ENCODE results near the gene INO80.

DNA sequence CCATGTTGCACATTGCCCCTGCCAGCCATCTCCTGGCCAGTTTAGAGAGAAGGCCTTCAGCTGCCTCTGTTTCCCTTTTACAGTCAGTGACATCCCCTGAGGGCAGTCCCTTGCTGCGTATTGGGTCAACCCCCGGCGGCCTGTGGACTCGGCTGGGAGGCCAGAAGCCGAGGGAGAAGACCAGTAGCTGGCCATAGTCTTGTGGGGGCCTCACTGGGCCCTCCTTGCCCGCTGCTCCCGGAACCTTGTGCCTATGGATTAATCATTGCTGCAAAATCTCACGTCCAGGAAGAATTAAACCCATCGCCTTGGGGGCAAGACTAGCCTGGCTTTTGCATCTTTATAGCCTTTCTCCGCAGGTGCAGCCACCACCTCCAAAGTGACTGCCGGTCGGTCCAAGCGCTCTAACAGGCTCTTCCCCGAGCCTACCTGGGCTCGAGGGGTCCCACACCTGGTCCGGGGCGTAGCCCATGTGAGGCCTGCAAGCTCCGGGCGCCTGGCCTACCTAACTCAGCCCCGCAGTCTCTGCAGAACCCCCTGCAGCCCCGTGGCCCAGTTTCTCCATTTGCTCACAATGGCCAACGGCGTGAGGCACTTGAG is 163.7 kb downstream of the INO80 start:
- TF ChIP-seq POLR2AphosphoS5 (IDR thresholded peaks at IDR 0.05; ENCODE audit: insufficient read depth in 1 of 2, low read depth in 1 of 2) = no peak
- TF ChIP-seq, protein P1, sequence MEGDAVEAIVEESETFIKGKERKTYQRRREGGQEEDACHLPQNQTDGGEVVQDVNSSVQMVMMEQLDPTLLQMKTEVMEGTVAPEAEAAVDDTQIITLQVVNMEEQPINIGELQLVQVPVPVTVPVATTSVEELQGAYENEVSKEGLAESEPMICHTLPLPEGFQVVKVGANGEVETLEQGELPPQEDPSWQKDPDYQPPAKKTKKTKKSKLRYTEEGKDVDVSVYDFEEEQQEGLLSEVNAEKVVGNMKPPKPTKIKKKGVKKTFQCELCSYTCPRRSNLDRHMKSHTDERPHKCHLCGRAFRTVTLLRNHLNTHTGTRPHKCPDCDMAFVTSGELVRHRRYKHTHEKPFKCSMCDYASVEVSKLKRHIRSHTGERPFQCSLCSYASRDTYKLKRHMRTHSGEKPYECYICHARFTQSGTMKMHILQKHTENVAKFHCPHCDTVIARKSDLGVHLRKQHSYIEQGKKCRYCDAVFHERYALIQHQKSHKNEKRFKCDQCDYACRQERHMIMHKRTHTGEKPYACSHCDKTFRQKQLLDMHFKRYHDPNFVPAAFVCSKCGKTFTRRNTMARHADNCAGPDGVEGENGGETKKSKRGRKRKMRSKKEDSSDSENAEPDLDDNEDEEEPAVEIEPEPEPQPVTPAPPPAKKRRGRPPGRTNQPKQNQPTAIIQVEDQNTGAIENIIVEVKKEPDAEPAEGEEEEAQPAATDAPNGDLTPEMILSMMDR (IDR thresholded peaks at IDR 0.05) = no peak
- TF ChIP-seq POLR2A (IDR thresholded peaks at IDR 0.05) = no peak

Measured in vagina (tissue), 2 donors.